Left lung (tissue), 10 donors: ENCODE results near the gene GLT6D1. TPM values are rescaled to one million over a fixed set of nuclear protein-coding genes. Genes with fewer than 3 reads are reported as not detected.

Source experiments
- ATAC-seq: fragments of 200-7000 bp; cut with Tn5 transposase; one replicate; pipeline ENCODE4 v1.9.1; 2020; ENCODE audit warnings: moderate library complexity
- DNase-seq, 4 donors: peaks; one replicate each; pipeline ENCODE4 v3.0.0-alpha.2; 2013 to 2020
- H3K27ac ChIP-seq, 2 donors: fragments of 200-600 bp; sonication (generic) in 1 of 2; one replicate each; pipeline versions ENCODE4 v1.5.0 to v1.8.0; 2020 to 2021
- H3K27me3 ChIP-seq, 2 donors: fragments of 200-600 bp; sonication (generic) in 1 of 2; one replicate each; pipeline versions ENCODE4 v1.5.0 to v1.8.0; 2020 to 2021
- H3K36me3 ChIP-seq, 2 donors: fragments of 200-600 bp; sonication (generic) in 1 of 2; one replicate each; pipeline versions ENCODE4 v1.5.0 to v1.8.0; 2020 to 2021
- H3K4me1 ChIP-seq, 2 donors: fragments of 200-600 bp; one replicate each; pipeline ENCODE4 v1.8.0; 2021
- H3K4me3 ChIP-seq, 2 donors: fragments of 200-600 bp; sonication (generic) in 1 of 2; one replicate each; pipeline versions ENCODE4 v1.5.0 to v1.8.0; 2020 to 2021; ENCODE audit warnings: mild to moderate bottlenecking in 1 of 2
- H3K9me3 ChIP-seq, 2 donors: fragments of 200-600 bp; sonication (generic) in 1 of 2; one replicate each; pipeline versions ENCODE4 v1.5.0 to v1.8.0; 2020 to 2021
- intact Hi-C, 2 donors: fragments of 100-400 bp; cut with DNase I; formaldehyde crosslinking; loops; one replicate each; pipeline versions ENCODE4 v1.11.2 to v1.14.2; 2022
- polyA plus RNA-seq, 6 donors: library from polyadenylated mRNA; unstranded; fragments of 120-200 nt; gene quantifications; one replicate each; pipeline ENCODE4 v1.2.1, GENCODE V29; 2013; ENCODE audit not compliant: insufficient read length in 6 of 6
- total RNA-seq, 2 donors: library from RNA; stranded (reverse); fragmentation: NEBNext Ultra II Directional; extraction: Animal tissue kit (Norgen Biotek cat#: 25700); gene quantifications; one replicate each; pipeline ENCODE4 v1.2.1, GENCODE V29; 2021
- TF ChIP-seq, protein P1 (sequence below), 2 donors: fragments of 200-600 bp; sonication (generic) in 1 of 2; IDR thresholded peaks; one replicate each; pipeline versions ENCODE4 v1.5.0 to v1.8.0; 2021; ENCODE audit warnings: antibody characterized with exemption in 2 of 2
- donor health status: DM: no; HTN: yes; CAD: no.
- donor health status: DM: no; HTN: no; CAD: no.

GLT6D1 gene
- total and polyA plus RNA-seq, 8 donors: not detected

- intact Hi-C loops: no loop called here
- DNase-seq (no peak), ATAC-seq (no peak)
- TF ChIP-seq, protein P1, sequence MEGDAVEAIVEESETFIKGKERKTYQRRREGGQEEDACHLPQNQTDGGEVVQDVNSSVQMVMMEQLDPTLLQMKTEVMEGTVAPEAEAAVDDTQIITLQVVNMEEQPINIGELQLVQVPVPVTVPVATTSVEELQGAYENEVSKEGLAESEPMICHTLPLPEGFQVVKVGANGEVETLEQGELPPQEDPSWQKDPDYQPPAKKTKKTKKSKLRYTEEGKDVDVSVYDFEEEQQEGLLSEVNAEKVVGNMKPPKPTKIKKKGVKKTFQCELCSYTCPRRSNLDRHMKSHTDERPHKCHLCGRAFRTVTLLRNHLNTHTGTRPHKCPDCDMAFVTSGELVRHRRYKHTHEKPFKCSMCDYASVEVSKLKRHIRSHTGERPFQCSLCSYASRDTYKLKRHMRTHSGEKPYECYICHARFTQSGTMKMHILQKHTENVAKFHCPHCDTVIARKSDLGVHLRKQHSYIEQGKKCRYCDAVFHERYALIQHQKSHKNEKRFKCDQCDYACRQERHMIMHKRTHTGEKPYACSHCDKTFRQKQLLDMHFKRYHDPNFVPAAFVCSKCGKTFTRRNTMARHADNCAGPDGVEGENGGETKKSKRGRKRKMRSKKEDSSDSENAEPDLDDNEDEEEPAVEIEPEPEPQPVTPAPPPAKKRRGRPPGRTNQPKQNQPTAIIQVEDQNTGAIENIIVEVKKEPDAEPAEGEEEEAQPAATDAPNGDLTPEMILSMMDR (IDR thresholded peaks at IDR 0.05): no peak
- no peak overlapping the region for H3K27ac ChIP-seq
- H3K36me3 ChIP-seq: no peaks in the 10 kb centered on the region
- no peak overlapping the region for H3K4me3 ChIP-seq
- H3K9me3 ChIP-seq: no peaks in the 10 kb centered on the region
- H3K4me1 ChIP-seq: no peaks in the 10 kb centered on the region
- H3K27me3 ChIP-seq: peaks cover 0 to 32% of the 10 kb centered on the region in 2 donors
Measured at GRCh38 chr9:135575995-135576631, 63.2 kb downstream of the GLT6D1 start.

GRCh38 chr9:135574943-135575342, 64.4 kb downstream of the GLT6D1 start:
- DNase-seq (no peak), ATAC-seq (no peak)
- H3K27me3 ChIP-seq: peaks cover 0 to 24% of the 10 kb centered on the region in 2 donors
- H3K36me3 ChIP-seq: no peaks in the 10 kb centered on the region
- TF ChIP-seq, protein P1 (IDR thresholded peaks at IDR 0.05): no peak
- intact Hi-C loops: no loop called here
- no peaks in the 10 kb centered on the region for H3K9me3 ChIP-seq
- no peak overlapping the region for H3K4me3 ChIP-seq
- H3K27ac ChIP-seq: no peak overlapping the region
- H3K4me1 ChIP-seq: no peaks in the 10 kb centered on the region

- H3K36me3 ChIP-seq: no peaks in the 10 kb centered on the region
- no peaks in the 10 kb centered on the region for H3K9me3 ChIP-seq
- no peak overlapping the region for H3K4me3 ChIP-seq
- no peaks in the 10 kb centered on the region for H3K4me1 ChIP-seq
- no peak overlapping the region for H3K27ac ChIP-seq
- intact Hi-C loops: no loop called here
- peaks cover 0 to 24% of the 10 kb centered on the region in 2 donors for H3K27me3 ChIP-seq
- DNase-seq: no peak
- ATAC-seq: no peak
- TF ChIP-seq, protein P1 (IDR thresholded peaks at IDR 0.05): no peak
Measured at GRCh38 chr9:135574331-135574730, 65.0 kb downstream of the GLT6D1 start.

Other genes starting within 250 kb of the GLT6D1 start
- gene PPP1R26, start 159.8 kb downstream of the GLT6D1 start, total RNA-seq: 10 to 100 TPM; 18.1 to 20.7 TPM
- 10 to 100 TPM; 25.3 to 37.7 (median 32.1) TPM for gene PPP1R26, start 159.8 kb downstream of the GLT6D1 start, polyA plus RNA-seq
- 10 to 100 TPM; 21.9 to 25.8 TPM for gene MRPS2, start 138.9 kb downstream of the GLT6D1 start, total RNA-seq
- gene MRPS2, start 138.9 kb downstream of the GLT6D1 start, polyA plus RNA-seq: 10 to 100 TPM; 33.5 to 43.3 (median 38.6) TPM
- not detected for gene LCN1, start 118.1 kb downstream of the GLT6D1 start, total RNA-seq
- gene LCN1, start 118.1 kb downstream of the GLT6D1 start, polyA plus RNA-seq: not detected
- gene OBP2A, start 93.4 kb downstream of the GLT6D1 start, total RNA-seq: not detected
- not detected for gene OBP2A, start 93.4 kb downstream of the GLT6D1 start, polyA plus RNA-seq
- gene PAEP, start 77.8 kb downstream of the GLT6D1 start, total RNA-seq: not detected
- gene PAEP, start 77.8 kb downstream of the GLT6D1 start, polyA plus RNA-seq: 1 to 10 TPM in 1 of 6 donors, under 1 TPM in 1, not detected in 4; 0.39 to 4.2 TPM
- not detected for gene LCN9, start 23.8 kb upstream of the GLT6D1 start, total RNA-seq
- gene LCN9, start 23.8 kb upstream of the GLT6D1 start, polyA plus RNA-seq: not detected
- not detected for gene SOHLH1, start 59.9 kb upstream of the GLT6D1 start, total RNA-seq
- gene SOHLH1, start 59.9 kb upstream of the GLT6D1 start, polyA plus RNA-seq: not detected
- gene KCNT1, start 62.6 kb upstream of the GLT6D1 start, total RNA-seq: under 1 TPM; 0.26 to 0.55 TPM
- under 1 TPM; 0.26 to 0.89 (median 0.41) TPM for gene KCNT1, start 62.6 kb upstream of the GLT6D1 start, polyA plus RNA-seq